ENCODE measurements around the gene PARP6.

GRCh38 chr15:72315706-72316370 is 43.5 kb upstream of the PARP6 start:
- TF ChIP-seq TAF1 (IDR thresholded peaks at IDR 0.05; ENCODE audit: borderline replicate concordance, insufficient read depth, low read length) (no peak), POLR2AphosphoS5 (IDR thresholded peaks at IDR 0.05; ENCODE audit: low read depth, low read length) (no peak), REST (IDR thresholded peaks at IDR 0.05; ENCODE audit: insufficient read depth in 1 of 2, low read depth in 2 of 2, low read length in 2 of 2) (no peak), SIN3A (IDR thresholded peaks at IDR 0.05; ENCODE audit: borderline replicate concordance, insufficient read depth, low read length) (no peak), FOXP2 (optimal IDR thresholded peaks at IDR 0.05; ENCODE audit: borderline replicate concordance, extremely low read depth, extremely low read length, insufficient read depth) (no peak)

Measured in PFSK-1 (cell line).